ENCODE measurements around the gene TSPEAR.

TSPEAR gene

DNA sequence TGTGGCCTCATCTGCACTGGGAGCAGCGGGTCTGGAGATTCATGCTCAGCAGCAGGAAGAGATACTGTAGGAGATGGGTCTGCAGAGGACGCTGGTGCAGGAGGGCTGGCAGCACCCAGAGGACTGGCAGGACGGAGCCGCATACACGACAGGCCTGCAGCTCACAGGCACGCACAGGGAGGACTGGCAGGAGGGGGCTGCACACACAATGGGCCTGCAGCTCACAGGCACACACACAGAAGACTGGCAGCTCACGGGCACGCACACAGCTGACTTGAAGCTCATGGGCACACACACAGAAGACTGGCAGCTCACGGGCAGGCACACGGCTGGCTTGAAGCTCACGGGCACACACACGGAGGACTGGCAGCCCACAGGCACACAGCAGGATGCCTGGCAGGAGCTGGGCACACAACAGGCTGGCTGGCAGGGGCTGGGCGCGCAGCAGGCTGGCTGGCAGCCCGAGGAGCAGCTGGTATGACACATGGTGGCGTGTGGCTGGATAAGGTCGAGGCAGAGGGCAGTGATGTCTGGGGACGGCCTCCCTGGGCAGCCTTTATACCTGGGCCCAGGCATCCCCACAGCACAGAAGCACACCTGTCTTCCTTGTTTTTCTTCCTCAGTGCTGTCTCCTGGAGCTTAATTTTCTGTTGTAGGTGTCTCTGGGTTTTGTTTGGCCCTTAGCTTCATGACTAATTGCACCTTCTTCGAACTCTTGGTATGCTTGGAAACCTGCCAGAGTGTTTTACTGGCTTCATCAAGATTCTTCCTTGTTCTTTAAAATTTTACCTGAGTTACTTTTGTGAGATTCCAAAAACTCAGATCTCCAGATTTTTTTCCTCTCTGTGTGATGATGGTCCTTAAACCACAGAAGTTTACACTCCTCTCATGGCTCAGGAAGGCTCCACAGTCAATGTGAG, 44.7 kb downstream of the TSPEAR start, which contains the start of gene KRTAP12-2:
Gene KRTAP12-2 (minus strand): TSS at position 527 of the 920 bp plus-strand sequence. CDS start 41 bp downstream, at position 486.
- TF ChIP-seq, protein P1, sequence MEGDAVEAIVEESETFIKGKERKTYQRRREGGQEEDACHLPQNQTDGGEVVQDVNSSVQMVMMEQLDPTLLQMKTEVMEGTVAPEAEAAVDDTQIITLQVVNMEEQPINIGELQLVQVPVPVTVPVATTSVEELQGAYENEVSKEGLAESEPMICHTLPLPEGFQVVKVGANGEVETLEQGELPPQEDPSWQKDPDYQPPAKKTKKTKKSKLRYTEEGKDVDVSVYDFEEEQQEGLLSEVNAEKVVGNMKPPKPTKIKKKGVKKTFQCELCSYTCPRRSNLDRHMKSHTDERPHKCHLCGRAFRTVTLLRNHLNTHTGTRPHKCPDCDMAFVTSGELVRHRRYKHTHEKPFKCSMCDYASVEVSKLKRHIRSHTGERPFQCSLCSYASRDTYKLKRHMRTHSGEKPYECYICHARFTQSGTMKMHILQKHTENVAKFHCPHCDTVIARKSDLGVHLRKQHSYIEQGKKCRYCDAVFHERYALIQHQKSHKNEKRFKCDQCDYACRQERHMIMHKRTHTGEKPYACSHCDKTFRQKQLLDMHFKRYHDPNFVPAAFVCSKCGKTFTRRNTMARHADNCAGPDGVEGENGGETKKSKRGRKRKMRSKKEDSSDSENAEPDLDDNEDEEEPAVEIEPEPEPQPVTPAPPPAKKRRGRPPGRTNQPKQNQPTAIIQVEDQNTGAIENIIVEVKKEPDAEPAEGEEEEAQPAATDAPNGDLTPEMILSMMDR (IDR thresholded peaks at IDR 0.05) = no peak

DNA sequence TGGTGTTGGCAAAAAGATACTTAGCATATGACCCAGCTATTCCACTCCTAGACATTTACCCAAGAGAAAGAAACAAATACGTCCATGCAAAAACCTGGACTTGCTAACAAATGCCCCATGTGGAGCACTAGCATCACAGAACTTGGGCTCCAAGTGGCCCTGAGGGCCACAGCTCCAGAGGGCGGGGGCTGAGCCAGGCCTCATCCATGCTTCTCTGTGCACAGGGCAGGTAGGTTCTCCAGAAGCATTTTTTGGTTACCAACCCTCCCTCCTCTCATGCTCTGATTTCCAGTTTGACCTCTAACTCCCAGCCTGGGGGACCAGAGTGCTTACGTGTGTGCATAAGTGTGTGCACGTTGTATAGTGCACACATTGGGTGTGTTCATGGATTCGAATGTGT, 46.7 kb downstream of the TSPEAR start:
- TF ChIP-seq, protein P1 (IDR thresholded peaks at IDR 0.05) = no peak

DNA sequence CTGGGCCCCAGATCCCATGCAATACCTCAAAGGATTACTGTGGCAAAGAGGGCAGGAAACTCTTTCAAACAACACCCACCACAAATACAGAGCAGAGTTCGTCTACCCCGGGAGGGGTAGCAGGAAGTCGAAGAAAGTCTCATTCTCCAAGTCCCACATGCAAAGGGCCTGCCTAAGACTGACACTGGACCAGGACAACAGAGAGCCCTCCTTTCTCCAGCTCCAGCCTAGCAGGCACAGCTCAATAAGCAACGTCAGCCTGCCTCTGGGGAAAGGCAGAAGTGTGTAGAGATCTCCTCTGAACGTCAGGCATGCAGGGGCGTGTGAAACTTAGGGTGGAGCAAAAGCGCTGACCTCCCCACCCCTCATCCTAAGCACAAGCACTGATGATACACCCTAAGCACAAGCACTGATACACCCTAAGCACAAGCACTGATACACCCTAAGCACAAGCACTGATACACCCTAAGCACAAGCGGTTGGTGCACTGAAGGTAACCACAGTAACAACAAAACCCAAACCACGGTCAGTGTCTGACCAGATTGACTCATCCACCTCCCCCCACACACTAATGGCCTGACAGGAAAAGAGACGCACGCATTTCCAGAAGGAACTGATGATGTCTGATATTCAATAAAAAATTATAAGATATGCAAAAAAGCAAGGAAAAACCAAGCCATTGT, 52.3 kb downstream of the TSPEAR start:
- TF ChIP-seq, protein P1 (IDR thresholded peaks at IDR 0.05) = no peak

DNA sequence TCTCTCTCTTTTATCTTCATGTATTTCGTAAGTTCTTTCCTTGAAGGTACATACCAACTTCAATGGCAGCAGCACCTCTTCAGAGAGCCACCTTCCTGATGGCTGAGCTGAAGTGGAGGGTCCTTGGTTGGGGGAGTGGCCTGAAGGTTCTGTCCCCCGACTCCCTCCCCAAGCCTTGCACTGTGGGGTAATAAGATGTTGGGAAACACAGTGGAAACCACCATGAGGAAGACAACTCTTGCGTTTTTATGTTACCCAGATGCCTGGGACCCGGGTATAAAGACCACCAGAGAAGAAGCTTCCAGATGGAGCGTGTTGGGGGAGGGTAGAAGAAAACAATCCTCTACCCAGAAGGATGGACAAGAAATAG, 52.8 kb downstream of the TSPEAR start:
- TF ChIP-seq, protein P1 (IDR thresholded peaks at IDR 0.05) = no peak

DNA sequence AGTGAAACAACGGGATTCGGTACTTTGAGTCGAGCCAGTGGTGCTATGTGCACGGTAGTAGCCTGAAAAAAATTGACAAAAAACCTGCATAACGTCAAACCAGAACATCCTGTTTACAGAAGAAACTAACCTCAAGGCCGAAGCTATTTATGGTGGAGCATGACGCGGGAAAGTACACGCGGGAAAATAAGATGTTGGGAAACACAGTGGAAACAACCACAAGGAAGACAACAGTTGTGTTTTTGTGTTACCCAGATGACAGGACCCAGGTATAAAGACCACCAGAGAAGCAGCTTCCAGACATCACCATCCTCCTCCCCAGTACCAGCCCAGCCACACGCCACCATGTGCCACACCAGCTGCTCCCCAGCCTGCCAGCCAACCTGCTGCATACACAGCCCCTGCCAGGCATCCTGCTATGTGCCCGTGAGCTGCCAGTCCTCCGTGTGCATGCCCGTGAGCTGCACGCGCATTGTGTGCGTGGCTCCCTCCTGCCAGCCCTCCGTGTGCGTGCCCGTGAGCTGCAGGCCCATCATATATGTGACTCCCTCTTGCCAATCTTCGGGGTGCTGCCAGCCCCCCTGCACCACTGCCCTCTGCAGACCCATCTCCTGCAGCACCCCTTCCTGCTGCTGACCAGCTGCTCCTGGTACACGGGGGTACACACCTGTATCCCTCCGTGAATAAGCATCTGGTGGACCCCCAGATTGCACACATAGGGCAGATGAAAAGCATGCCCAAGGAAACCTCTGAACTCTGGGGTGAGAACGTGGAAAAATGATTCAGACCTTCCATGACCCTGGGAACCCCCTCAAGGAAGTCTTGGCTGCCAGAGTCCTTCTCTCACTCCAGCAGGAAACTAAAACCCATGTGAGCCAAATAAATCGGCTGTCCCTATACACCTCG, 53.5 kb downstream of the TSPEAR start, which contains the start of gene KRTAP12-3:
Gene KRTAP12-3 (plus strand): TSS at position 298 of the 906 bp plus-strand sequence. CDS start 48 bp downstream, at position 346.
- TF ChIP-seq, protein P1 (IDR thresholded peaks at IDR 0.05) = no peak

DNA sequence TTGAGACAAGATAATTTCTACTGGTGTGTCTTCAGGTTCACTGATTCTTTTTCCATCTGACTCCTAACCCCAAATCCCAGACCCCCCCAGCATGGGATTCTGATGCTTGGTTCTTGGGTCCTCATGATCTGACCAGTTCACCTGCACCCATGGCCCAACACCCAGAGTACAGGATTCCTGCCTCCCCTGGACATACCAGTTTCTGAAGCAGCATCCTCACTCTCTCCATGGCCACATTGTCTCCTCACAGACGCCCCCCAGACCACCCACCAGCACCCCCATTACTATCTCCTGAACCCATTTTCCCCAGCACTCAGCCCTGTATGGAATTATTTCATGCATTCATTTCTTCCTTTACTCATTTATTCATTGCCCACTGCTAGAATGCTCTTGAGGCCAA, 54.5 kb downstream of the TSPEAR start:
- TF ChIP-seq, protein P1 (IDR thresholded peaks at IDR 0.05) = no peak

Data from LNCAP (cell line).